Fibroblast of lung (primary cell): Measurements from ENCODE around the gene TAS2R41. TPM values are rescaled to one million over a fixed set of nuclear protein-coding genes. Genes with fewer than 3 reads are reported as not detected.
A peak's percentile ranks its signal among the peaks of the same experiment; 100 is the strongest.

Source experiments
- DNase-seq, 2 donors: peaks; one replicate each; pipeline versions ENCODE4 v3.0.0 to v3.0.0-alpha.2; 2010; ENCODE audit warnings: low read depth in 2 of 2
- H2AFZ ChIP-seq: 2 replicates; pipeline ENCODE4 v1.5.1; 2012; ENCODE audit warnings: low read length, control low read depth, inconsistent platforms
- H3K27ac ChIP-seq: 2 replicates; pipeline ENCODE4 v1.5.1; 2011; ENCODE audit warnings: low read length, control low read depth; ENCODE audit not compliant: insufficient read depth
- H3K27me3 ChIP-seq: 2 replicates; pipeline ENCODE4 v1.5.1; 2011; ENCODE audit warnings: mild to moderate bottlenecking, low read length; ENCODE audit not compliant: control insufficient read depth, insufficient read depth
- H3K36me3 ChIP-seq: 2 replicates; pipeline ENCODE4 v1.5.1; 2011; ENCODE audit warnings: low read length; ENCODE audit not compliant: control insufficient read depth, insufficient read depth
- H3K4me1 ChIP-seq: 2 replicates; pipeline ENCODE4 v1.5.1; 2011; ENCODE audit warnings: low read length; ENCODE audit not compliant: control insufficient read depth, insufficient read depth; ENCODE audit errors: extremely low read depth
- H3K4me2 ChIP-seq: 2 replicates; pipeline ENCODE4 v1.5.1; 2011; ENCODE audit warnings: low read length, control low read depth; ENCODE audit not compliant: insufficient read depth; ENCODE audit errors: extremely low read depth
- H3K4me3 ChIP-seq, 4 experiments: fragments of 200-600 bp in 1 of 4; sonication (generic) in 1 of 4; replicated peaks in 1 of 4; 2 replicates each; pipeline ENCODE4 v1.5.1; 2011 to 2016; ENCODE audit warnings: low read length in 4 of 4, low read depth in 3 of 4, mild to moderate bottlenecking in 3 of 4, control low read depth in 2 of 4, inconsistent platforms in 1 of 4, mixed read lengths in 1 of 4; ENCODE audit not compliant: insufficient read depth in 1 of 4; ENCODE audit errors: control extremely low read depth in 1 of 4
- H3K79me2 ChIP-seq: 2 replicates; pipeline ENCODE4 v1.5.1; 2012; ENCODE audit warnings: mild to moderate bottlenecking, low read length, inconsistent platforms; ENCODE audit not compliant: control insufficient read depth, insufficient read depth
- H3K9ac ChIP-seq: 2 replicates; pipeline ENCODE4 v1.5.1; 2011; ENCODE audit warnings: mild to moderate bottlenecking, low read length, control low read depth; ENCODE audit not compliant: insufficient read depth
- H3K9me3 ChIP-seq: 2 replicates; pipeline ENCODE4 v1.5.1; 2012; ENCODE audit warnings: low read depth, low read length; ENCODE audit not compliant: control insufficient read depth, insufficient read depth
- H4K20me1 ChIP-seq: 2 replicates; pipeline ENCODE4 v1.5.1; 2011; ENCODE audit warnings: low read length; ENCODE audit not compliant: control insufficient read depth, insufficient read depth; ENCODE audit errors: extremely low read depth
- EZH2 ChIP-seq: IDR thresholded peaks from 2 replicates; pipeline ENCODE4 v1.5.1; 2012; ENCODE audit warnings: low read length, control low read depth, mild to moderate bottlenecking; ENCODE audit errors: missing control alignments
- polyA plus RNA-seq, 2 donors: library from polyadenylated mRNA; depleted of rRNA in 1 of 2; stranded (reverse) in 1 of 2; unstranded in 1 of 2; fragments of >200 nt; gene quantifications; 2 replicates each; pipeline ENCODE4 v1.2.1, GENCODE V29; 2011 to 2012; ENCODE audit warnings: missing spikeins in 1 of 2
- total RNA-seq: library from RNA; depleted of rRNA; stranded (reverse); fragments of >200 nt; gene quantifications from 2 replicates; pipeline ENCODE4 v1.2.1, GENCODE V29; 2014
- TF ChIP-seq, protein P1 (sequence below), 2 donors: IDR thresholded peaks in 1 of 2; conservative IDR thresholded peaks in 1 of 2; 1 replicate in 1 of 2; 2 replicates in 1 of 2; pipeline ENCODE4 v1.5.1; 2011 to 2012; ENCODE audit warnings: low read length in 2 of 2, control low read depth in 1 of 2, inconsistent platforms in 1 of 2, low read depth in 1 of 2, mild to moderate bottlenecking in 1 of 2

The TAS2R41 gene
- total and polyA plus RNA-seq, 2 donors (not counting 1 experiment from before 2014, with no cell fraction given), result not detected

DNA sequence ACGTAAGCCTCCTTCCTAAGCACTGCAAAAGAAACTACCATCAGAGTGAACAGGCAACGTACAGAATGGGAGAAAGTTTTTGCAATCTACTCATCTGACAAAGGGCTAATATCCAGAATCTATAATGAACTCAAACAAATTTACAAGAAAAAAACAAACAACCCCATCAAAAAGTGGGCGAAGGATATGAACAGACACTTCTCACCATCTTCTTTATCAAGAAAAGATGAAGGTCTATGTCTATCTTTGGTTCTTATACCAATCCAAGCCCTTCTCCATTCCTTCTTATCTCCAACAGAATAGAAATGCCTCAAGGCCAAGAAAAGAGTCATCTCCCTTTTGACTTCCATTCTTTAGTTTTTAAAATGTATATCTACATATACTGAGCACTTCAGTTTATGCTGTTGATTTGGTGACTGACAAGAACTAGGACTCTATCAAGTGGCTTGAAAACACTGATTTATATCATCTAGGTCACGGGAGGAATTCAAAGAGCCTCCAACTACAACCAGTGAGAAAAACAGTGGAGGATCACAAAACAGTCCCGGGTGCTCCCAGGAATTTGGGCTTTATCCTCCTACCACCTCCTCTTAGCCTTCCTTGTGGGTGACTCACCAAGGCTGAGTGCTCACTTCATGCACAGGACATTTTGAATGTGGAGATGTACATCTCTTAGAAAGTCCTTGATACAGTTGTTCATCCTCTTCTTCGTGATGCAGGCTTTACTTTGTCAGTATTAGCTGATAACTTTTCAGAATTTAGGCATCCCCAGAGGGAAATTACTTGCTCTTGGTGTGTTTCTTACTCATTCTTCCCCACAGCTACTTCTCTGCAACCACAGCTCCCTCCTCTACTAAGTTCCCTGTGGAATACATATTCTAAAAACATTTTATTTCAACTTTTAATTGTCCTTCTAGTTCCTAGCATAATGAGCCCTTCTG is 15.4 kb downstream of the TAS2R41 start:
- Histone ChIP-seq H3K4me2 (no peak overlapping the region), H2AFZ (no peak overlapping the region), H3K9ac (no peak overlapping the region), H3K4me1 (peaks cover 5% of the 10 kb centered on the region), H3K79me2 (no peaks in the 10 kb centered on the region), H3K4me3 (no peak overlapping the region), H3K27me3 (no peaks in the 10 kb centered on the region), H3K9me3 (no peaks in the 10 kb centered on the region), H3K27ac (no peak overlapping the region), H4K20me1 (no peaks in the 10 kb centered on the region), H3K36me3 (no peaks in the 10 kb centered on the region)
- peak in 1 of 2 donors; percentile 59 for DNase-seq
- TF ChIP-seq, protein P1, sequence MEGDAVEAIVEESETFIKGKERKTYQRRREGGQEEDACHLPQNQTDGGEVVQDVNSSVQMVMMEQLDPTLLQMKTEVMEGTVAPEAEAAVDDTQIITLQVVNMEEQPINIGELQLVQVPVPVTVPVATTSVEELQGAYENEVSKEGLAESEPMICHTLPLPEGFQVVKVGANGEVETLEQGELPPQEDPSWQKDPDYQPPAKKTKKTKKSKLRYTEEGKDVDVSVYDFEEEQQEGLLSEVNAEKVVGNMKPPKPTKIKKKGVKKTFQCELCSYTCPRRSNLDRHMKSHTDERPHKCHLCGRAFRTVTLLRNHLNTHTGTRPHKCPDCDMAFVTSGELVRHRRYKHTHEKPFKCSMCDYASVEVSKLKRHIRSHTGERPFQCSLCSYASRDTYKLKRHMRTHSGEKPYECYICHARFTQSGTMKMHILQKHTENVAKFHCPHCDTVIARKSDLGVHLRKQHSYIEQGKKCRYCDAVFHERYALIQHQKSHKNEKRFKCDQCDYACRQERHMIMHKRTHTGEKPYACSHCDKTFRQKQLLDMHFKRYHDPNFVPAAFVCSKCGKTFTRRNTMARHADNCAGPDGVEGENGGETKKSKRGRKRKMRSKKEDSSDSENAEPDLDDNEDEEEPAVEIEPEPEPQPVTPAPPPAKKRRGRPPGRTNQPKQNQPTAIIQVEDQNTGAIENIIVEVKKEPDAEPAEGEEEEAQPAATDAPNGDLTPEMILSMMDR (conservative IDR thresholded peaks at IDR 0.05 in 1 of 2, IDR thresholded peaks at IDR 0.05 in 1 of 2; ENCODE audit: low read depth in 1 of 2, low read length in 2 of 2), result no peak
- TF ChIP-seq EZH2, result no peak

DNA sequence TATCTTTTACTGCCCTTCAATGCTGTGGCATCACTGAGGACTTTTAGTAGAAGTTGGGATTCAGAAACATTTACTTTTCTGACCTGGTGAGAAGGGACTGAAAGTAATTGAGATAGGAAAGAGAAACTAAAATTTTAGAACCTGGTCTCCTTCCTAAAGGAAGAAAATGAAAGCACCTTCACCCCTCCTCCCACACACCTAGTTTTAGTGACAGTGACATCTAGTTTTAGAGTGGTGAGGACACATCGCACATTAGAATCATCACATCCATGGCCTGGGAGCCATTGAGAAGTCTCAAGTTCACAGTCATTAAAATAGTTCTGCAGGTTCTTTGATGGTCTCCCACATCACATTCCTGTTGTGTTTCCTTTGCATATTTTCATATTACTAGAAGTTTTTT is 16.1 kb downstream of the TAS2R41 start:
- no peak overlapping the region for H3K4me3 ChIP-seq
- H2AFZ ChIP-seq, result no peak overlapping the region
- H4K20me1 ChIP-seq, result no peaks in the 10 kb centered on the region
- no peak overlapping the region for H3K27ac ChIP-seq
- no peaks in the 10 kb centered on the region for H3K9me3 ChIP-seq
- H3K9ac ChIP-seq, result no peak overlapping the region
- no peaks in the 10 kb centered on the region for H3K79me2 ChIP-seq
- no peaks in the 10 kb centered on the region for H3K36me3 ChIP-seq
- H3K4me2 ChIP-seq, result no peak overlapping the region
- H3K4me1 ChIP-seq, result peaks cover 5% of the 10 kb centered on the region
- DNase-seq, result no peak
- TF ChIP-seq, protein P1 (conservative IDR thresholded peaks at IDR 0.05 in 1 of 2, IDR thresholded peaks at IDR 0.05 in 1 of 2; ENCODE audit: low read depth in 1 of 2, low read length in 2 of 2), result no peak
- no peak for TF ChIP-seq EZH2
- H3K27me3 ChIP-seq, result no peaks in the 10 kb centered on the region

DNA sequence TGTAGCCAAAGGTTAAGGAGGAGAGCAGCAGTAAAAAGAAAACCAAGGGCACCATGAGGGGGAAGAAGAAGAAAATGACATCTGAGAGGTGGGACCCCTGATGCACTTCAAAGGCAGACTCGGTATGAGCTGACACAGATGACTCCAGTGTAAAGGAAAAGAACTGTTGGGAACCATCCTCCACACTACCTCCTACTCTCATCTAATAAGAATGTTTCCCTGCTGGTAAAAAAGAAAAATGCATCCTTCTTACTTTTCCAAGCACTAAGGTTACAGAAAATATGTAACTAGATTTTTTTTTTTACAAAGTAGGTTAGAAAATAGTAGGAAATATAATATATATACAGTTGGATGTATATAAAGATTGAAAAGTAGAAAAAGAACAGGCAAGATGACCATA is 16.9 kb downstream of the TAS2R41 start:
- Histone ChIP-seq H3K27ac (no peak overlapping the region), H3K4me1 (peaks cover 5% of the 10 kb centered on the region), H3K9ac (no peak overlapping the region), H3K9me3 (no peaks in the 10 kb centered on the region), H3K79me2 (no peaks in the 10 kb centered on the region), H3K36me3 (no peaks in the 10 kb centered on the region), H4K20me1 (no peaks in the 10 kb centered on the region), H3K4me3 (no peak overlapping the region), H3K4me2 (no peak overlapping the region), H2AFZ (no peak overlapping the region), H3K27me3 (no peaks in the 10 kb centered on the region)
- TF ChIP-seq, protein P1 (conservative IDR thresholded peaks at IDR 0.05 in 1 of 2, IDR thresholded peaks at IDR 0.05 in 1 of 2; ENCODE audit: low read depth in 1 of 2, low read length in 2 of 2), result no peak
- TF ChIP-seq EZH2, result no peak
- DNase-seq, result peak in 1 of 2 donors; percentile 20
